Measurements from ENCODE around the gene SAFB2.
"Not testable (repeated sequence)": the region's sequence is repeated elsewhere in the genome, so short reads cannot be mapped to it uniquely, and the experiment has no call there.

SAFB2 gene

DNA sequence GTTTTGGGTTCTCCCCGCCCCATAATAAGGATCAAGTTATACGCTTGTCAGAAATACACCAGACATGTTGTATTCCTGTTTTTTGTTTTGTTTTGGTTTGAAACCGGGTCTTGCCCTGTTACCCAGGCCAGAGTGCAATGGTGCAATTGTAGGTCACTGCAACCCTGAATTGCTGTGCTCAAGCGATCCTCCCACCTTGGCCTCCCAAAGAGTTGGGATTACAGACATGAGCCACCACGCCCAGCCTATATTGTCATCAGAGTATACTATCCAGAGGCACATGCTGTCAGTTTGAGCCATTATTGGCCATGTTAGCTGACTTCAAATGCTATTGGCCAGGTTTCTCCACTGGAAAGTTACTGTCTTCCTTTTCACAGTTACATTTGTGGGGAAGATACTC is 10.1 kb upstream of the SAFB2 start:
- no peak for DNase-seq (ENCODE audit: low read depth)

DNA sequence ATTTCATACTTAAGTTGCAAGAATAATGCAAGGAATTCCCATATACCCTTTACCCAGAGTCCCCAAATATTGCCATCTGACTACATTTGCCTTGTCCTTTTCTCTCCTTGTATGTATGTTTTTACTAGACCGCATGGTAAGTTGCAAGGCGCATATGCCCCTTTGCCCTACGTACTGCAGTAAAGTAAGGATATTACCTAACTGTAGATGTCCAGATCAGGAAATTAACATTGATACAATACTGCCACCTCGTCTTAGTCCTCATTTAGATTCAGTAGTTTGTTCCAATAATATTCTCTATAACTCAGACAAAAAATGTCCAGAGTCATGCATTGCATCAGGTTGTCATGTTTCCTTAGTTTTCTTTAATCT is 9.7 kb upstream of the SAFB2 start:
- no peak for DNase-seq (ENCODE audit: low read depth)

DNA sequence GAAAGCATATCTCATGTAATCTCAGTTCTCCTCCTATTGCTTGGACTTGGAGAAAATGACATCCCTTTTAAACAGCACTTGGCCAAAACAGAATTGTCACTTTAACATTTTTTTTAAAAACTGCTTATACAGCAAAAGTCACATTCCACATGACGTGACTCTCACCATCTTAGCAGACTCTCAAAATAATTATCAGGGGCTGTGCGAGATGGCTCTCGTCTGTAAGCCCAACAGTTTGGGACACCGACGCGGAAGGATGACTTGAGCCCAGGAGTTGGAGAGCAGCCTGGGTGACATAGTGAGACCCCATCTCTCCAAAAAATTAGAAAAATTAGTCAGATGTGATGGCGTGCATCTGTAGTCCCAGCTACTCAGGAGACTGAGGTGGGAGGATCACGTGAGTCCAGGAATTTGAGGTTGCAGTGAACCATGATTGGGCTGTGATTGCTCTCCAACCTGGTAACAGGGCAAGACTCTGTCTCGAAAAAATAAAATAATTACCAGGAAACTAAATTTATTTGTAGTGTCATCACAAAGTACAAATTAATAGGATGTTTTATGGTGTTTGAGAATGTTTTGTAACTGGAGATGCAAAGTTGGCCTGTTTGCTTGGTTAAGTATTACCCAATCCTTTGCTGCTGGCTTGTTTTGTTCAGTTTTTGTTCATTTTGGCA is 9.1 kb upstream of the SAFB2 start:
- DNase-seq (ENCODE audit: low read depth), result no peak

DNA sequence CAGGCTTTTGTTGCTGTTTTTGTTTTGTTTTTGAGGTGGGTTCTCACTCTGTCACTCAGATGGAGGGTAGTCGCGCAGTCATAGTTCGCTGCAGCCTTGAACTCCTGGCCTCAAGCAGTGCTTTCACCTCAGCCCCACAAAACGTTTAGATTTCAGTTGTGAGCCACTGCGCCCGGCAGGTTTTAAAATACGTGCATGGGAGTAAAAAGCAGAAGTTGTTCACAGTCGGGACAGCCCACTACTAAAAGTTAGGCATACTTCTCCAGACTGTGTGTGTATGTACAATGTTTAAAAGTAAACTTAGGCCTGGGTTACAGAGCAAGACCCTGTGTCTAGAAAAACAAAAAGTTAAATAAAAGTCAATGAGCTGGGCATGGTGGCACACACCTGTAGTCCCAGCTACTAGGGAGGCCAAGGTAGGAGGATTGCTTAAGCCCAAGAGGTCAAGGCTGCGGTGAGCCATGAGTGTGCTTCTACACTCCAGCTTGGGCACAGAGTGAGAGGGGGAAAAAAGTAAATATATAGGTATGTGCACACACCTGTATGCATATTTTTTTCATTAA is 6.4 kb upstream of the SAFB2 start:
- DNase-seq (ENCODE audit: low read depth), result no peak

- DNase-seq (ENCODE audit: low read depth), result no peak
Measured at GRCh38 chr19:5628461-5628860, 5.9 kb upstream of the SAFB2 start.

DNA sequence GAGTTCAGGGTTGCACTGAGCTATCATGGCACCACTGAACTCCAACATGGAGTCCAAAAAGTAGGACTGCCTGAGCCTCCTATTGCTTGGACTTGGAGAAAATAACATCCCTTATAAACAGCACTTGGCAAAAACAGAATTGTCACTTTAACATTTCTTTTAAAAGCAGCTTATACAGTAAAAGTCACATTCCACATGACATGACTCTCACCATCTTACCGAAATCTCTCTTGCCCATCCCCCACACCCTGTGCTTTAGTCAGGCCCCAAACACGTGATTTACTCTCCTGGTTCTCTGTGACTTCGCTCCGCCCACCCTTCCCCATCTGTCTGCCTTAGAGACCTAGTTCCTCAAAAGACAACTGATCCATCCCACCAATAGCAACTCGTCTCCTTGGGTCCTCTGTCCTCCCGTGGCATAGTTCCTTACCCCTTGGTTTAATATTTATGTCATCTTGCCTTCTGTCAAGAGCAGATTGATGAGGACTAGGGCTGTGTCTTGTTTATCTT is 4.9 kb upstream of the SAFB2 start:
- no peak for DNase-seq (ENCODE audit: low read depth)

- DNase-seq (ENCODE audit: low read depth), result no peak
Measured at GRCh38 chr19:5625641-5626040, 3.1 kb upstream of the SAFB2 start.

- no peak for DNase-seq (ENCODE audit: low read depth)
Measured at GRCh38 chr19:5624741-5625278, 2.2 kb upstream of the SAFB2 start.

- no peak for DNase-seq (ENCODE audit: low read depth)
Measured at GRCh38 chr19:5624018-5624663, 1.6 kb upstream of the SAFB2 start.

DNA sequence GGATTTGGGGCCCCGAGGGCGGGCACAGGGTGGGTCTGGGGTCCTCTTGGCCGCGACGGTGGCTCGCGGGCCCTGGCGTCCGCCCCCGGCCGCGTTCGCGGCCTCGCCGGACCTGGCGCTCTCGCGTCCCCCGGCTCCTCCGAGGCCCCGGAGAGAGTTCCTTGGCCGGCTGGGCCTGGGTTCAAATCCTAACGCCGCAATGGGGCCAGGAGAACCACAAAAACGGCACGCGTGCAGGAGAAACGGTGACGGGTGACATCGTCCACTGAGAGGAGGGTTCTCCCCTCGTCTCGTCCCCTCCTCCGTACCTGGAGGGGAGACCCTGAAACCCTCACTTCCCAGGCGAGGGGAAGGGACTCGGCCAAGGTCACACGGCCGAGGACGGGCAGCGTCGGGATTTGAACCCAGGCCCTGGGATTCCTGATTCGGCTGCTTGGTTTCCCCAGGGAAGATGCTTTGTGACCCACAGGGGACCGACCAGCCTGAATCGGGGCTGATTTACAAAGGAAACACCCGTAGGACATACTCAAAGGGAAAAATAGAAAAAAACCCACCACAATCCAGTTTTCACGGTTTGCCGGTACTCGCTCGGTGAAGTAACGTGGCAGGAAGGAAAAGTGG is 931 bp upstream of the SAFB2 start:
- no peak for DNase-seq (ENCODE audit: low read depth)

- no peak for DNase-seq (ENCODE audit: low read depth)
Measured at GRCh38 chr19:5621945-5622464, 571 bp downstream of the SAFB2 start.

GRCh38 chr19:5621311-5621944 is 1.1 kb downstream of the SAFB2 start:
- DNase-seq (ENCODE audit: low read depth), result no peak

- no peak for DNase-seq (ENCODE audit: low read depth)
Measured at GRCh38 chr19:5619946-5620345, 2.6 kb downstream of the SAFB2 start.

- DNase-seq (ENCODE audit: low read depth), result no peak
Measured at GRCh38 chr19:5618591-5618990, 4.0 kb downstream of the SAFB2 start.

- DNase-seq (ENCODE audit: low read depth), result no peak
Measured at GRCh38 chr19:5617080-5617479, 5.5 kb downstream of the SAFB2 start.

DNA sequence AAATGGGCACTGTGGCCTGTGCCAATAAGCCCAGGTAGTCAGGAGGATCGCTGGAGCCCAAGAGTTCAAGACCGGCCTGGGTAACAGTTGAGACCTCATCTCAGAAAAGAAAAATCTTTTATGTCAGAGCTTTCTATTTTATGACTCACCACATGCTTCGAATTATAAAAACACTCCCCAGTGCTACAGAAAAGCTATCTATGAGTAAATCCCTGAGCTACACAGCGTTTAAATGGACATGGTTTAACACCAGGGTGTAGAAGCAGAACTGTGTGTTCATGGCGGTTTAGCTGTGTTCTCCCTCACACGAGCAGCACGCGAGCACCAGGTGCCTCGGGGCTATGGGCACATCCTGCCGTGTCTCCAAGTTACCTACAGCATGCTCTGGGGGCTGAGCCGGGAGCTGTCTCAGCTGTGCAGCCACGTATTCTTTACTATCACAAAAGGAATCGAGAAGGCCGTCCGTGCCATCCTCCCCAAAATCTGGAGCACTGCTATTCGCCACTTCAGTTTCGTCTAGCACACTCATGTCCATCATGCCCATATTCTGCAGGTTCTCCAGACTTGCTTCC is 6.7 kb downstream of the SAFB2 start:
- no peak for DNase-seq (ENCODE audit: low read depth)

DNA sequence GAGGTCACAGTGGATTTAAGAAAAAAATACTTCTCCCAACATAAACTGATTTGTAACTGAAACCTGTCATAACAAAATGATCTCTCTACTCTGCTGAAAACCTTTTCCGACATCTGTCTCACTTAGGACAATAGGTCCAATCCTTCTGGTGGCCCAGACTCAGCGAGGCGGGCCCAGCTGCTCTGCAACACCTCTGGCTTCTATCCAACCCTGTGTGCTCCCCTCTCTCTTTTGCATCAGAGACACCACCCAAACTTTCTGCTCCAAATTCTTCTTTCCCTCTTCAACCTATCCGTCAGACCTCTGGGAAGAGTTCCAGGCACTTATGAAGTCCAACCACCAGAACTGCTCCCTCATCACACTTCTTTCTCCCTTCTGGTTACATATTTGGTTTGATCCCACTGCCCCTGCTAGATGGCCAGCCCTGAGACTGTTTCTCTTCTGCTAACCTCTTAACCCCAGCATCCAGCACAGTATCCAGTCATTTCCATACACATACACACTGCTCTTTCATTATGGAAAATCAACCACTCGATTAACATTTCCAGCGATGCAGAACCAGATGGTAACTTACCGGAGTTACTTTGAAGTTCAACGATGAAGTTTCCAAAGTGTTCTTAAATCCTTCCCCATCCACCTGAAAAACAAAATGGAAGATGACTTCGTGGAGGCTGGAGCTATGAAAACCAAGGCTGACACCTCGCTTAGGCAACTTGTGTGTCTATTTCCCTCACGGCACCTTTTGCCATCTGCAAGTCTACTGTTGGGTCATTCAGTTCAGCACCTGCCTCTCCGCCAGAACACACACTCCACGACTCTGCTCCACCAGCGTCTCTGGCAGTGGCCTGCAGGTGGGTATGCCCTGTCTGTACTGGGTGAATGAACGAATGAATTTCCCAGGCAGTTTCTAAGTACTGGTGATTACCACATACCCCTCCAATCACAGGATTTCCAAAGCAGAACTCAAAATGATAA is 9.4 kb downstream of the SAFB2 start:
- no peak for DNase-seq (ENCODE audit: low read depth)

DNA sequence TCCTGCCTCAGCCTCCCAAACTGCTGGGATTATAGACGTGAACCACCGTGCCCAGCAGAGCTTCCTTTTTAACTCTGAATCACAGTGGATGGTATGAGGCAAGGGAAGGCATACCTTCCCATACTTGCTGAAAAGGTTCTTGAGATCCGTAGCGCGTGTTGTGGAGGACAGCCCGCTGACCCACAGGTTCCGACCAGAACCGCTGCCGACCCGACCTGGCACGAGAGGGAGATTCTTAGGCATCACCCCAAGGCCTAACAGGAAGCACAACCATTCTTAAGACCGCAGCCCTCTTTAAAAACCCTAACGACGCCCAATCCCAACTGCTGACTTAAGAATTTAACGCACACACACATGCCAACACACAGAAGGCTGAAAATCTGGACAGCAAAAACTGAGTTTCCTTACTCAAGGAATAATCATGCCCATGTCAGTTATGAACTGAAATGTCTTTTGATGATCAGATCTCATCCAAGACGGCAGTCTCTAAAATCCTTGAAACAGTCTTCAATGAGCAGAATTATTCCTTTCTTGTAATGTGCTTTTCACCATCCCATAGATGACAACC is 12.6 kb downstream of the SAFB2 start:
- DNase-seq (ENCODE audit: low read depth), result no peak

DNA sequence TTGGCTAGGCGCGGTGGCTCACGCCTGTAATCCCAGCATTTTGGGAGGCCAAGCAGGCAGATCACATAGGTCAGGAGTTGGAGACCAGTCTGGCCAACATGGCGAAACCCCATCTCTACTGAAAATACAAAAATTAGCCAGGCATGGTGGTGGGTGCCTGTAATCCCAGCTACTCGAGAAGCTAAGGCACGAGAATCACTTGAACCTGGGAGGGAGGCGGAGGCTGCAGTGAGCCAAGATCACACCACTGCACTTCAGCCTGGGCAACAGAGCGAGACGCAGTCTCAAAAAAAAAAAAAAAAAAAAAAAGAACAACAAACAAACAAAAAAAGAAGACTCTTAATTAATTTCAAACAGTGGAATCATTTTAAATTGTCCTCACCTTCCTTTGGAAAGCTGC is 13.8 kb downstream of the SAFB2 start:
- DNase-seq (ENCODE audit: low read depth), result not testable (repeated sequence)

- DNase-seq (ENCODE audit: low read depth), result no peak
Measured at GRCh38 chr19:5608291-5608690, 14.3 kb downstream of the SAFB2 start.
